Measurements from ENCODE around the gene PAK1.

Gene PAK1

GRCh38 chr11:77435972-77436371 is 37.9 kb downstream of the PAK1 start:
- no peak for DNase-seq (ENCODE audit: low read depth)

- DNase-seq (ENCODE audit: low read depth): no peak
These were observed 42.1 kb downstream of the PAK1 start for GRCh38 chr11:77431813-77432212.

GRCh38 chr11:77428598-77428997 is 45.3 kb downstream of the PAK1 start:
- DNase-seq (ENCODE audit: low read depth): no peak

GRCh38 chr11:77425346-77425745 is 48.5 kb downstream of the PAK1 start:
- DNase-seq (ENCODE audit: low read depth): no peak

GRCh38 chr11:77424644-77425043 is 49.2 kb downstream of the PAK1 start:
- DNase-seq (ENCODE audit: low read depth): no peak

- DNase-seq (ENCODE audit: low read depth): no peak
These were observed 50.3 kb downstream of the PAK1 start for GRCh38 chr11:77423624-77424023.

- no peak for DNase-seq (ENCODE audit: low read depth)
These were observed 51.2 kb downstream of the PAK1 start for GRCh38 chr11:77422687-77423086.

- no peak for DNase-seq (ENCODE audit: low read depth)
These were observed 52.7 kb downstream of the PAK1 start for GRCh38 chr11:77421041-77421723.

GRCh38 chr11:77418971-77419597 is 54.8 kb downstream of the PAK1 start:
- DNase-seq (ENCODE audit: low read depth): no peak

GRCh38 chr11:77418155-77418970 is 55.5 kb downstream of the PAK1 start:
- no peak for DNase-seq (ENCODE audit: low read depth)

- DNase-seq (ENCODE audit: low read depth): no peak
These were observed 57.5 kb downstream of the PAK1 start for GRCh38 chr11:77416357-77416756.

- DNase-seq (ENCODE audit: low read depth): no peak
These were observed 59.9 kb downstream of the PAK1 start for GRCh38 chr11:77413850-77414460.

- DNase-seq (ENCODE audit: low read depth): no peak
These were observed 61.1 kb downstream of the PAK1 start for GRCh38 chr11:77412814-77413213.

GRCh38 chr11:77411717-77412441 is 62.0 kb downstream of the PAK1 start:
- peak; percentile 59 for DNase-seq (ENCODE audit: low read depth)

- DNase-seq (ENCODE audit: low read depth): no peak
These were observed 62.7 kb downstream of the PAK1 start for GRCh38 chr11:77411137-77411707.

GRCh38 chr11:77410076-77410827 is 63.6 kb downstream of the PAK1 start:
- DNase-seq (ENCODE audit: low read depth): no peak

GRCh38 chr11:77409046-77409445 is 64.8 kb downstream of the PAK1 start:
- DNase-seq (ENCODE audit: low read depth): no peak

- no peak for DNase-seq (ENCODE audit: low read depth)
These were observed 66.3 kb downstream of the PAK1 start for GRCh38 chr11:77407613-77408012.

- DNase-seq (ENCODE audit: low read depth): no peak
These were observed 67.5 kb downstream of the PAK1 start for GRCh38 chr11:77406396-77406795.

- DNase-seq (ENCODE audit: low read depth): no peak
These were observed 70.7 kb downstream of the PAK1 start for GRCh38 chr11:77403211-77403610.

- DNase-seq (ENCODE audit: low read depth): no peak
These were observed 71.7 kb downstream of the PAK1 start for GRCh38 chr11:77402218-77402556.

Measured in stimulated activated CD8-positive, alpha-beta memory T cell treated with anti-CD3 and anti-CD28 coated beads, Interleukin-7, amount 100 ng/mL, for 24 hours (primary cell).